GM12878 (cell line): ENCODE data around the gene ARHGAP26. TPM values are rescaled to one million over a fixed set of nuclear protein-coding genes. Genes with fewer than 3 reads are reported as not detected.

Source experiments
- SMARCA5 ChIP-seq: fragments of 450-650 bp; IDR thresholded peaks from 2 replicates; pipeline ENCODE4 v1.6.1; 2017; ENCODE audit warnings: mild to moderate bottlenecking
- SRF ChIP-seq, 2 experiments: IDR thresholded peaks; 2 replicates each; pipeline ENCODE4 v1.6.1; 2011; ENCODE audit warnings: low read depth in 2 of 2, low read length in 2 of 2, mild to moderate bottlenecking in 1 of 2, moderate library complexity in 1 of 2
- polyA plus RNA-seq, 11 experiments: library from polyadenylated mRNA; depleted of rRNA in 4 of 11; unstranded in 6 of 11; stranded (reverse) in 5 of 11; fragments of >200 nt; fragmentation: Nextera tagmentation in 4 of 11; fragmentation: Illumina TruSeq in 1 of 11; extraction: Ambion mirVana in 4 of 11; extraction: Trizol in 1 of 11; gene quantifications; 1 replicate in 1 of 11; 2 replicates in 10 of 11; pipeline versions ENCODE4 v1.2.1 to v1.2.3, GENCODE V29; 2011 to 2016; ENCODE audit warnings: inconsistent platforms in 2 of 11, missing spikeins in 2 of 11, low read depth in 1 of 11
- total RNA-seq, 4 experiments: library from RNA; depleted of rRNA in 3 of 4; stranded (reverse); fragments of >200 nt in 3 of 4; fragmentation: Illumina TruSeq in 1 of 4; extraction: Trizol in 1 of 4; gene quantifications; 2 replicates each; pipeline versions ENCODE4 v1.2.1 to v1.2.3, GENCODE V29; 2013 to 2021
- TF ChIP-seq, protein P1 (sequence below): IDR thresholded peaks from 2 replicates; pipeline ENCODE4 v1.6.1; 2012; ENCODE audit warnings: improper control_type of control experiment, low read depth, low read length; ENCODE audit not compliant: insufficient replicate concordance
- TF ChIP-seq, protein P2 (sequence below): fragments of 450-650 bp; IDR thresholded peaks from 2 replicates; pipeline ENCODE4 v1.6.1; 2018; ENCODE audit warnings: mild to moderate bottlenecking, low read depth, moderate library complexity; ENCODE audit not compliant: partially characterized antibody

Gene ARHGAP26
- total and polyA plus RNA-seq, 10 of the 15 experiments (the other 5 are each of a cell fraction or from before 2014, with no cell fraction given): 9.4 to 41.5 (median 19.3) TPM

DNA sequence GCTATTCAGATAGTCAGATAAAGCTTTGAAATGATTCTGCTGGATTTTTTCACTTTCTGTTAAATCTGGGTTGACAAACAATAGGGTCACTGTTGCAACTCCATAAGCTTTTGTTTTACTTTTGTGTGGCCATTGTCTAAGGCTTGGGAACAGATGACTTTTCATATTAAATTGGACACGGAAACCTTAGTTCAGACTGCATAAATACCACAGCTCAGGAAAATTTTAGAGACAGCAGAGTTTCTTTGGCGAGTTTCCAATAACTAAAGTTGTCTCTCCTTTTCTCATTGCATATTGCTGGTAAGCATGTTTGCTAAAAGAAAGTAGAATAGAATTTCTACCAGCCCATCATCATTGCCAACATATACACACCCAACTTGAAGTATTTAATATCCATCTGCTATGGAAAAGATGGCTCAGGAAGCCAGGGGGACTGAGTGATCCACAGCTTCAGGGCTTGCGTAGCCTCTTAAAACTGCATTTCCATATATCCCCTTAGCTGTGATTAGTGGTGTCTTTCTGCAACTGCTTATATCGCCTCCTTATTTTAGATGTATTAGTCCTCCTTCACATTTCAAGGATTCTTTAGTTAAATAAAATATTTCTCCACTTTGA is 168.2 kb downstream of the ARHGAP26 start (continued):
- TF ChIP-seq, protein P1, sequence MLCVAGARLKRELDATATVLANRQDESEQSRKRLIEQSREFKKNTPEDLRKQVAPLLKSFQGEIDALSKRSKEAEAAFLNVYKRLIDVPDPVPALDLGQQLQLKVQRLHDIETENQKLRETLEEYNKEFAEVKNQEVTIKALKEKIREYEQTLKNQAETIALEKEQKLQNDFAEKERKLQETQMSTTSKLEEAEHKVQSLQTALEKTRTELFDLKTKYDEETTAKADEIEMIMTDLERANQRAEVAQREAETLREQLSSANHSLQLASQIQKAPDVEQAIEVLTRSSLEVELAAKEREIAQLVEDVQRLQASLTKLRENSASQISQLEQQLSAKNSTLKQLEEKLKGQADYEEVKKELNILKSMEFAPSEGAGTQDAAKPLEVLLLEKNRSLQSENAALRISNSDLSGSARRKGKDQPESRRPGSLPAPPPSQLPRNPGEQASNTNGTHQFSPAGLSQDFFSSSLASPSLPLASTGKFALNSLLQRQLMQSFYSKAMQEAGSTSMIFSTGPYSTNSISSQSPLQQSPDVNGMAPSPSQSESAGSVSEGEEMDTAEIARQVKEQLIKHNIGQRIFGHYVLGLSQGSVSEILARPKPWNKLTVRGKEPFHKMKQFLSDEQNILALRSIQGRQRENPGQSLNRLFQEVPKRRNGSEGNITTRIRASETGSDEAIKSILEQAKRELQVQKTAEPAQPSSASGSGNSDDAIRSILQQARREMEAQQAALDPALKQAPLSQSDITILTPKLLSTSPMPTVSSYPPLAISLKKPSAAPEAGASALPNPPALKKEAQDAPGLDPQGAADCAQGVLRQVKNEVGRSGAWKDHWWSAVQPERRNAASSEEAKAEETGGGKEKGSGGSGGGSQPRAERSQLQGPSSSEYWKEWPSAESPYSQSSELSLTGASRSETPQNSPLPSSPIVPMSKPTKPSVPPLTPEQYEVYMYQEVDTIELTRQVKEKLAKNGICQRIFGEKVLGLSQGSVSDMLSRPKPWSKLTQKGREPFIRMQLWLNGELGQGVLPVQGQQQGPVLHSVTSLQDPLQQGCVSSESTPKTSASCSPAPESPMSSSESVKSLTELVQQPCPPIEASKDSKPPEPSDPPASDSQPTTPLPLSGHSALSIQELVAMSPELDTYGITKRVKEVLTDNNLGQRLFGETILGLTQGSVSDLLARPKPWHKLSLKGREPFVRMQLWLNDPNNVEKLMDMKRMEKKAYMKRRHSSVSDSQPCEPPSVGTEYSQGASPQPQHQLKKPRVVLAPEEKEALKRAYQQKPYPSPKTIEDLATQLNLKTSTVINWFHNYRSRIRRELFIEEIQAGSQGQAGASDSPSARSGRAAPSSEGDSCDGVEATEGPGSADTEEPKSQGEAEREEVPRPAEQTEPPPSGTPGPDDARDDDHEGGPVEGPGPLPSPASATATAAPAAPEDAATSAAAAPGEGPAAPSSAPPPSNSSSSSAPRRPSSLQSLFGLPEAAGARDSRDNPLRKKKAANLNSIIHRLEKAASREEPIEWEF: no peak
- TF ChIP-seq SRF (IDR thresholded peaks at IDR 0.05; ENCODE audit: low read depth in 2 of 2, low read length in 2 of 2) (no peak), SMARCA5 (no peak)
- TF ChIP-seq, protein P2, sequence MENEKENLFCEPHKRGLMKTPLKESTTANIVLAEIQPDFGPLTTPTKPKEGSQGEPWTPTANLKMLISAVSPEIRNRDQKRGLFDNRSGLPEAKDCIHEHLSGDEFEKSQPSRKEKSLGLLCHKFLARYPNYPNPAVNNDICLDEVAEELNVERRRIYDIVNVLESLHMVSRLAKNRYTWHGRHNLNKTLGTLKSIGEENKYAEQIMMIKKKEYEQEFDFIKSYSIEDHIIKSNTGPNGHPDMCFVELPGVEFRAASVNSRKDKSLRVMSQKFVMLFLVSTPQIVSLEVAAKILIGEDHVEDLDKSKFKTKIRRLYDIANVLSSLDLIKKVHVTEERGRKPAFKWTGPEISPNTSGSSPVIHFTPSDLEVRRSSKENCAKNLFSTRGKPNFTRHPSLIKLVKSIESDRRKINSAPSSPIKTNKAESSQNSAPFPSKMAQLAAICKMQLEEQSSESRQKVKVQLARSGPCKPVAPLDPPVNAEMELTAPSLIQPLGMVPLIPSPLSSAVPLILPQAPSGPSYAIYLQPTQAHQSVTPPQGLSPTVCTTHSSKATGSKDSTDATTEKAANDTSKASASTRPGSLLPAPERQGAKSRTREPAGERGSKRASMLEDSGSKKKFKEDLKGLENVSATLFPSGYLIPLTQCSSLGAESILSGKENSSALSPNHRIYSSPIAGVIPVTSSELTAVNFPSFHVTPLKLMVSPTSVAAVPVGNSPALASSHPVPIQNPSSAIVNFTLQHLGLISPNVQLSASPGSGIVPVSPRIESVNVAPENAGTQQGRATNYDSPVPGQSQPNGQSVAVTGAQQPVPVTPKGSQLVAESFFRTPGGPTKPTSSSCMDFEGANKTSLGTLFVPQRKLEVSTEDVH: no peak
